Left lobe of liver (tissue), 2 donors: ENCODE results near the gene ZNF346. TPM values are rescaled to one million over a fixed set of nuclear protein-coding genes. Genes with fewer than 3 reads are reported as not detected.

Experiments
- ATAC-seq: fragments of 200-7000 bp; cut with Tn5 transposase; one replicate; pipeline ENCODE4 v1.9.1; 2020; ENCODE audit warnings: mild to moderate bottlenecking, moderate library complexity
- DNase-seq: peaks from one replicate; pipeline ENCODE4 v3.0.0-alpha.2; 2020; ENCODE audit warnings: low spot score
- total RNA-seq: library from RNA; stranded (reverse); gene quantifications from one replicate; pipeline ENCODE4 v1.2.1, GENCODE V29; 2021
- donor health status: DM: no; HTN: no; CAD: no; lungs with moderate emphysema.
- donor health status: DM: no; HTN: yes; CAD: no.

Gene ZNF346
- total RNA-seq, 1 donor from 2014 or later: 5.4 TPM

GRCh38 chr5:177064500-177065277 lies 42.2 kb downstream of the ZNF346 start:
- no peak for ATAC-seq
- no peak for DNase-seq

- ATAC-seq: no peak
Observed at GRCh38 chr5:177065491-177065890, 43.0 kb downstream of the ZNF346 start.

GRCh38 chr5:177066224-177066623 lies 43.7 kb downstream of the ZNF346 start:
- no peak for ATAC-seq
- DNase-seq: no peak

More at GRCh38 chr5:177065491-177065890, 43.0 kb downstream of the ZNF346 start:
- DNase-seq: no peak

GRCh38 chr5:177067503-177067902 lies 45.0 kb downstream of the ZNF346 start:
- DNase-seq: no peak
- ATAC-seq: no peak

- ATAC-seq: no peak
- DNase-seq: no peak
Observed at GRCh38 chr5:177070536-177071191, 48.2 kb downstream of the ZNF346 start.

- ATAC-seq: peak; percentile 89
- DNase-seq: peak; percentile 67
Observed at GRCh38 chr5:177071666-177072385, 49.3 kb downstream of the ZNF346 start.

GRCh38 chr5:177077335-177077734 lies 54.8 kb downstream of the ZNF346 start:
- no peak for ATAC-seq

GRCh38 chr5:177079606-177080005 lies 57.1 kb downstream of the ZNF346 start:
- no peak for ATAC-seq

More at GRCh38 chr5:177077335-177077734, 54.8 kb downstream of the ZNF346 start:
- DNase-seq: no peak

GRCh38 chr5:177080265-177080664 lies 57.8 kb downstream of the ZNF346 start:
- ATAC-seq (no peak), DNase-seq (no peak)

More at GRCh38 chr5:177079606-177080005, 57.1 kb downstream of the ZNF346 start:
- no peak for DNase-seq

GRCh38 chr5:177081859-177082258 lies 59.4 kb downstream of the ZNF346 start:
- no peak for DNase-seq
- no peak for ATAC-seq

- DNase-seq (no peak), ATAC-seq (no peak)
Observed at GRCh38 chr5:177083357-177083756, 60.9 kb downstream of the ZNF346 start.

- ATAC-seq (no peak), DNase-seq (no peak)
Observed at GRCh38 chr5:177084175-177084574, 61.7 kb downstream of the ZNF346 start.

- ATAC-seq (no peak), DNase-seq (no peak)
Observed at GRCh38 chr5:177085985-177086653, 63.6 kb downstream of the ZNF346 start.

- DNase-seq (peak; percentile 98), ATAC-seq (peak; percentile 84)
Observed at GRCh38 chr5:177086654-177087397, 64.3 kb downstream of the ZNF346 start, which contains the start of gene FGFR4. FGFR4 (plus strand) TSS chr5:177086915; CDS start chr5:177089603, 2,688 bp downstream.

- DNase-seq: no peak
- ATAC-seq: peak; percentile 1
Observed at GRCh38 chr5:177087398-177088005, 65.0 kb downstream of the ZNF346 start.

GRCh38 chr5:177089127-177089526 lies 66.6 kb downstream of the ZNF346 start:
- no peak for DNase-seq
- ATAC-seq: no peak

- no peak for ATAC-seq
- DNase-seq: no peak
Observed at GRCh38 chr5:177089825-177090641, 67.5 kb downstream of the ZNF346 start.

- no peak for DNase-seq
- ATAC-seq: no peak
Observed at GRCh38 chr5:177090813-177091212, 68.3 kb downstream of the ZNF346 start.

GRCh38 chr5:177091232-177091631 lies 68.7 kb downstream of the ZNF346 start:
- DNase-seq (no peak), ATAC-seq (no peak)
